ENCODE measurements around the gene EYA4.

The EYA4 gene

GRCh38 chr6:133487174-133487573 lies 246.0 kb downstream of the EYA4 start:
- DNase-seq (ENCODE audit: extremely low read depth, low read depth): no peak
- TF ChIP-seq, protein P1, sequence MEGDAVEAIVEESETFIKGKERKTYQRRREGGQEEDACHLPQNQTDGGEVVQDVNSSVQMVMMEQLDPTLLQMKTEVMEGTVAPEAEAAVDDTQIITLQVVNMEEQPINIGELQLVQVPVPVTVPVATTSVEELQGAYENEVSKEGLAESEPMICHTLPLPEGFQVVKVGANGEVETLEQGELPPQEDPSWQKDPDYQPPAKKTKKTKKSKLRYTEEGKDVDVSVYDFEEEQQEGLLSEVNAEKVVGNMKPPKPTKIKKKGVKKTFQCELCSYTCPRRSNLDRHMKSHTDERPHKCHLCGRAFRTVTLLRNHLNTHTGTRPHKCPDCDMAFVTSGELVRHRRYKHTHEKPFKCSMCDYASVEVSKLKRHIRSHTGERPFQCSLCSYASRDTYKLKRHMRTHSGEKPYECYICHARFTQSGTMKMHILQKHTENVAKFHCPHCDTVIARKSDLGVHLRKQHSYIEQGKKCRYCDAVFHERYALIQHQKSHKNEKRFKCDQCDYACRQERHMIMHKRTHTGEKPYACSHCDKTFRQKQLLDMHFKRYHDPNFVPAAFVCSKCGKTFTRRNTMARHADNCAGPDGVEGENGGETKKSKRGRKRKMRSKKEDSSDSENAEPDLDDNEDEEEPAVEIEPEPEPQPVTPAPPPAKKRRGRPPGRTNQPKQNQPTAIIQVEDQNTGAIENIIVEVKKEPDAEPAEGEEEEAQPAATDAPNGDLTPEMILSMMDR (IDR thresholded peaks at IDR 0.05; ENCODE audit: low read depth, low read length, missing control alignments): no peak
- no peak overlapping the region for H3K4me3 ChIP-seq (replicated peaks; ENCODE audit: low read depth, low read length)

- H3K4me3 ChIP-seq (replicated peaks; ENCODE audit: low read depth, low read length): no peak overlapping the region
- TF ChIP-seq, protein P1 (IDR thresholded peaks at IDR 0.05; ENCODE audit: low read depth, low read length, missing control alignments): no peak
- DNase-seq (ENCODE audit: extremely low read depth, low read depth): no peak
Observed at GRCh38 chr6:133495205-133495903, 254.2 kb downstream of the EYA4 start.

- TF ChIP-seq, protein P1 (IDR thresholded peaks at IDR 0.05; ENCODE audit: low read depth, low read length, missing control alignments): no peak
- no peak for DNase-seq (ENCODE audit: extremely low read depth, low read depth)
- no peak overlapping the region for H3K4me3 ChIP-seq (replicated peaks; ENCODE audit: low read depth, low read length)
Observed at GRCh38 chr6:133499662-133500061, 258.5 kb downstream of the EYA4 start.

GRCh38 chr6:133501675-133502270 lies 260.6 kb downstream of the EYA4 start:
- TF ChIP-seq, protein P1 (IDR thresholded peaks at IDR 0.05; ENCODE audit: low read depth, low read length, missing control alignments): no peak
- H3K4me3 ChIP-seq (replicated peaks; ENCODE audit: low read depth, low read length): no peak overlapping the region
- DNase-seq (ENCODE audit: extremely low read depth, low read depth): no peak

- no peak for DNase-seq (ENCODE audit: extremely low read depth, low read depth)
Observed at GRCh38 chr6:133502441-133503335, 261.5 kb downstream of the EYA4 start.

GRCh38 chr6:133503336-133503729 lies 262.2 kb downstream of the EYA4 start:
- no peak overlapping the region for H3K4me3 ChIP-seq (replicated peaks; ENCODE audit: low read depth, low read length)
- TF ChIP-seq, protein P1 (IDR thresholded peaks at IDR 0.05; ENCODE audit: low read depth, low read length, missing control alignments): no peak
- DNase-seq (ENCODE audit: extremely low read depth, low read depth): no peak

More at GRCh38 chr6:133502441-133503335, 261.5 kb downstream of the EYA4 start:
- TF ChIP-seq, protein P1 (IDR thresholded peaks at IDR 0.05; ENCODE audit: low read depth, low read length, missing control alignments): no peak
- H3K4me3 ChIP-seq (replicated peaks; ENCODE audit: low read depth, low read length): no peak overlapping the region

Data from HFF-Myc (cell line).